ENCODE measurements around the gene MRPS9. TPM values are rescaled to one million over a fixed set of nuclear protein-coding genes. Genes with fewer than 3 reads are reported as not detected.

The MRPS9 gene
- total RNA-seq, 1 experiment from 2014 or later, result 60.0 TPM

DNA sequence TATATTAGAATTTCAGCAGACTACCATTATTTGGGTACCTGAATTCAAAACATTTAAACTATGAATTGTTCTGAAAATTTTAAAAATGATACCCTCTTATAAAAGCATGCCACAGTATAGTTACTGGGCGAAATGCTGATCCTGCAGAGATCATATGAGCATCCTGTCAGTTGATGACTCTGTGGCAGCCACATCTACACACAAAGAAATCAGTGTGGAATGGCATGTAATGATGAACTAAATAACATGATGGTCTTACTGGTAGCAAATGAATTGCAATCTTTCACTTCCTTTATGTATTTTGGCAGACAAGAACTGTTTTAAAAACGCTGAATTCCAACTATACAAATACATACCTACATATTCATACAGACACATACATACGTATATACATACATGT lies 38.3 kb downstream of the MRPS9 start:
- no peaks in the 10 kb centered on the region for H3K23me2 ChIP-seq (ENCODE audit: insufficient read length, low read depth, low read length, poor library complexity, severe bottlenecking)
- no peak overlapping the region for H4K8ac ChIP-seq (replicated peaks; ENCODE audit: insufficient read length, low read depth, low read length)
- no peak overlapping the region for H3K4ac ChIP-seq (ENCODE audit: low read depth, low read length)
- no peak overlapping the region for H4K91ac ChIP-seq (ENCODE audit: insufficient read length, low read depth, low read length)
- Mint-ChIP-seq H3K9me3 (no peaks in the 10 kb centered on the region), H3K4me1 (peaks cover 39 to 48% of the 10 kb centered on the region in 2 experiments), H3K36me3 (ENCODE audit: insufficient read depth in 1 of 3, low read depth in 3 of 3) (peaks cover 0 to 10% (median 8%) of the 10 kb centered on the region in 3 experiments; a peak in 4 of 7 replicates), H3K4me3 (no peak overlapping the region), H3K27me3 (ENCODE audit: low read depth) (no peaks in the 10 kb centered on the region), H3K27ac (no peak overlapping the region)
- H3K4me2 ChIP-seq (ENCODE audit: insufficient read depth, insufficient read length, low read length), result no peak overlapping the region
- no CpG with 5 or more reads among the region's 3 CpGs for WGBS (ENCODE audit: extremely low coverage, insufficient read length, low lambda C conversion rate)
- no peak overlapping the region for H3K9ac ChIP-seq (ENCODE audit: extremely low read depth, insufficient read length, low read length)
- no peak for DNase-seq
- H2BK20ac ChIP-seq (ENCODE audit: low read depth, low read length, poor library complexity, severe bottlenecking), result no peak overlapping the region
- no peaks in the 10 kb centered on the region for H3K27me3 ChIP-seq (ENCODE audit: insufficient read depth, low read length)
- H2BK15ac ChIP-seq (ENCODE audit: low read depth, low read length), result no peak overlapping the region
- no peak overlapping the region for H2AK5ac ChIP-seq (ENCODE audit: insufficient read length, low read length)
- H4K5ac ChIP-seq (ENCODE audit: insufficient read length, low read depth, low read length), result no peak overlapping the region
- H2BK5ac ChIP-seq (ENCODE audit: insufficient read length, low read length), result no peak overlapping the region
- H2AFZ ChIP-seq (ENCODE audit: low read length), result no peak overlapping the region
- H3T11ph ChIP-seq (ENCODE audit: low read length), result no peak overlapping the region
- no peak overlapping the region for H3K14ac ChIP-seq (ENCODE audit: insufficient read depth, low read length)
- H3K18ac ChIP-seq (ENCODE audit: insufficient read length, low read depth, low read length), result no peak overlapping the region
- no peak overlapping the region for H2BK12ac ChIP-seq (ENCODE audit: insufficient read length, low read depth, low read length)
- H3K79me1 ChIP-seq (ENCODE audit: insufficient read depth, low read depth, low read length, poor library complexity, severe bottlenecking), result no peaks in the 10 kb centered on the region
- H3K23ac ChIP-seq (ENCODE audit: insufficient read length, low read depth, low read length), result no peak overlapping the region
- TF ChIP-seq, protein P1, sequence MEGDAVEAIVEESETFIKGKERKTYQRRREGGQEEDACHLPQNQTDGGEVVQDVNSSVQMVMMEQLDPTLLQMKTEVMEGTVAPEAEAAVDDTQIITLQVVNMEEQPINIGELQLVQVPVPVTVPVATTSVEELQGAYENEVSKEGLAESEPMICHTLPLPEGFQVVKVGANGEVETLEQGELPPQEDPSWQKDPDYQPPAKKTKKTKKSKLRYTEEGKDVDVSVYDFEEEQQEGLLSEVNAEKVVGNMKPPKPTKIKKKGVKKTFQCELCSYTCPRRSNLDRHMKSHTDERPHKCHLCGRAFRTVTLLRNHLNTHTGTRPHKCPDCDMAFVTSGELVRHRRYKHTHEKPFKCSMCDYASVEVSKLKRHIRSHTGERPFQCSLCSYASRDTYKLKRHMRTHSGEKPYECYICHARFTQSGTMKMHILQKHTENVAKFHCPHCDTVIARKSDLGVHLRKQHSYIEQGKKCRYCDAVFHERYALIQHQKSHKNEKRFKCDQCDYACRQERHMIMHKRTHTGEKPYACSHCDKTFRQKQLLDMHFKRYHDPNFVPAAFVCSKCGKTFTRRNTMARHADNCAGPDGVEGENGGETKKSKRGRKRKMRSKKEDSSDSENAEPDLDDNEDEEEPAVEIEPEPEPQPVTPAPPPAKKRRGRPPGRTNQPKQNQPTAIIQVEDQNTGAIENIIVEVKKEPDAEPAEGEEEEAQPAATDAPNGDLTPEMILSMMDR (conservative IDR thresholded peaks at IDR 0.05), result no peak
- no peak overlapping the region for H2BK120ac ChIP-seq (ENCODE audit: low read depth, low read length, poor library complexity, severe bottlenecking)
- no peaks in the 10 kb centered on the region for H3K79me2 ChIP-seq (ENCODE audit: insufficient read depth, low read length)
- H3K4me1 ChIP-seq (ENCODE audit: insufficient read depth, low read length), result peaks cover 2% of the 10 kb centered on the region; the same call in 1 of the 2 replicates
- H3K56ac ChIP-seq (ENCODE audit: insufficient read length, low read depth, low read length), result no peak overlapping the region
- H4K20me1 ChIP-seq (ENCODE audit: control insufficient read depth, insufficient read depth, insufficient read length), result no peaks in the 10 kb centered on the region
- no peak overlapping the region for H3K27ac ChIP-seq (ENCODE audit: insufficient read length, low read depth, low read length)
- H3K9me3 ChIP-seq (ENCODE audit: control insufficient read depth, low read depth, low read length), result no peaks in the 10 kb centered on the region
